Sigmoid colon (tissue), 7 donors: ENCODE measurements around the gene SOCS7. TPM values are rescaled to one million over a fixed set of nuclear protein-coding genes. Genes with fewer than 3 reads are reported as not detected.
A peak's percentile ranks its signal among the peaks of the same experiment; 100 is the strongest.

Source experiments
- DNase-seq: peaks from one replicate; pipeline ENCODE4 v3.0.0-alpha.2; 2019
- H3K27ac ChIP-seq, 4 donors: fragments of 200-600 bp; sonication (generic); one replicate each; pipeline ENCODE4 v1.5.1; 2016 to 2019; ENCODE audit warnings: mild to moderate bottlenecking in 1 of 4
- H3K27me3 ChIP-seq, 3 donors: fragments of 200-600 bp; sonication (generic); one replicate each; pipeline ENCODE4 v1.5.1; 2019; ENCODE audit warnings: mild to moderate bottlenecking in 1 of 3
- H3K36me3 ChIP-seq, 4 donors: fragments of 200-600 bp; sonication (generic); one replicate each; pipeline ENCODE4 v1.5.1; 2016 to 2019
- H3K4me1 ChIP-seq, 4 donors: fragments of 200-600 bp; sonication (generic); one replicate each; pipeline ENCODE4 v1.5.1; 2017 to 2019
- H3K4me3 ChIP-seq, 4 donors: fragments of 200-600 bp; sonication (generic); one replicate each; pipeline ENCODE4 v1.5.1; 2017 to 2019; ENCODE audit warnings: mild to moderate bottlenecking in 2 of 4, moderate library complexity in 1 of 4
- H3K9me3 ChIP-seq, 4 donors: fragments of 200-600 bp in 3 of 4; sonication (generic) in 3 of 4; one replicate each; pipeline versions ENCODE4 v1.5.1 to v1.6.1; 2013 to 2019
- EP300 ChIP-seq, 4 donors: sonication (generic); formaldehyde crosslinking; IDR thresholded peaks; one replicate each; pipeline ENCODE4 v1.6.1; 2017; ENCODE audit warnings: antibody characterized with exemption in 4 of 4
- POLR2A ChIP-seq, 2 donors: fragments of 450-650 bp; IDR thresholded peaks; one replicate each; pipeline ENCODE4 v1.6.1; 2016; ENCODE audit warnings: antibody characterized with exemption in 2 of 2, mild to moderate bottlenecking in 2 of 2, moderate library complexity in 2 of 2
- POLR2AphosphoS5 ChIP-seq, 4 donors: sonication (generic); formaldehyde crosslinking; IDR thresholded peaks; one replicate each; pipeline ENCODE4 v1.6.1; 2017; ENCODE audit warnings: antibody characterized with exemption in 4 of 4
- WGBS, 2 donors: extraction: QIAGEN DNeasy Blood & Tissue Kit; methylation state at CpG; one replicate each; pipeline ENCODE4 v1.1.7; 2013; 5-methylcytosine and 5-hydroxymethylcytosine counted together
- intact Hi-C: fragments of 100-400 bp; cut with DNase I; formaldehyde crosslinking; loops from one replicate; pipeline ENCODE4 v1.15.1; 2023
- polyA plus RNA-seq, 3 donors: library from polyadenylated mRNA; stranded (reverse); fragments of 200-250 nt; gene quantifications; one replicate each; pipeline ENCODE4 v1.2.3, GENCODE V29; 2013
- total RNA-seq, 4 donors: library from RNA; depleted of rRNA; stranded (reverse); fragments of >200 nt; gene quantifications; one replicate each; pipeline ENCODE4 v1.1.0, GENCODE V29; 2016
- TF ChIP-seq, protein P1 (sequence below), 4 experiments: fragments of 450-650 bp in 3 of 4; fragments of 200-600 bp in 1 of 4; IDR thresholded peaks; one replicate each; pipeline ENCODE4 v1.5.1; 2016 to 2019; ENCODE audit warnings: antibody characterized with exemption in 4 of 4, mild to moderate bottlenecking in 3 of 4, moderate library complexity in 2 of 4
- donor health status: healthy with polysubstance abuse.
- donor health status: Bipolar disorder and iron deficiency.
- donor health status: healthy.

The SOCS7 gene
- total and polyA plus RNA-seq, 7 donors: 1.2 to 20.2 (median 13.9) TPM

DNA sequence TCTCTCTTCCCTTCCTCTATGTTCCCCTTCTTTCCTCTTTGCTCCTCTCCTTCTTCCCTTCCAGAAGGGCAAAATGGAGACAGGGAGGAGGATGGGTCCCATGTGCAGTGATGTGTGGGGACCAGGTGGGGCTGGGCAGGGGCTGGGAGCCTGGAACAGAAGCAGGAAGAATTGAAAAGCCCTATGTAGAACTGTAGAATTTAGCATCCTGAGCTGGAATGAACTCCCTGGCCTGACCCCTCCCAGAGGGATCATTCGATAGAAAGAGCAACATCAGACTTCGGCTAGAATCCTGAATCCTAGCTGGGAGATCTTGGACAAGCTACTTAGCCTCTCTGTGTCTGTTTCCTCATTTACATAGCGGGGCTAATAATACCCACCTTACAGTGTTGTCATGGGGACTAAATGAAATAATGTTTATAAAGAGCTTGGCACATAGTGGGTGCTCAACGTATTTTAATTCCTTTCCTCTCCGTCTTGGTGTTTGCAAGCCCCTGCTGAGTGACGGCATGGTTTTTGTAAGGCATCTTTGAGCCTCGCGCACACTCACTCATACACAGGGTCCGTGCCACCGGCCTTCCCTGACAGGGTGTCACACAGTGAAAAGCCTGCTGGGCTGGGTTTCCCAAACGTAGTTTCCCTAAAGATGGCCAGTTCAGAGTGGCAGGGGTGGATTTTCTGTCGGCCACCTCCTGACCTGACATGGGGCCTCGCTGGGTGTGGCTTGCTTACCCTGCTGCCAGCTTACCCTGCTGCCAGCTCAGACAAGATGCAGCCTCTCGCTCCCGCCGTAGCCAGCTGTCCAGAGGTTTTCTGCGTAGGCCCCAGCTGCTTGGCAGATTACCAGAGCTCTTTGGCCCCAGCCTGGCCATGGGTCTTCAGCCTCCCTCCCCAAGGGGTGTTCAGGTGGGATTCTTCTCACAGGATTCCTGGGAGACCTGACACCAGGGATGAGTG, 70.5 kb downstream of the SOCS7 start:
- Histone ChIP-seq H3K4me3 (peak overlapping the region in 1 of 4 donors; percentile 11), H3K27me3 (no peaks in the 10 kb centered on the region), H3K9me3 (no peaks in the 10 kb centered on the region), H3K36me3 (no peaks in the 10 kb centered on the region), H3K27ac (peak overlapping the region; percentile 77 to 97 (median 88)), H3K4me1 (peaks cover 0 to 78% (median 65%) of the 10 kb centered on the region in 4 donors)
- intact Hi-C loops: loop anchor here (10.0 kb wide), 1 partner anchor 777 kb away; the partner anchor contains the start of gene DDX52
- TF ChIP-seq, protein P1, sequence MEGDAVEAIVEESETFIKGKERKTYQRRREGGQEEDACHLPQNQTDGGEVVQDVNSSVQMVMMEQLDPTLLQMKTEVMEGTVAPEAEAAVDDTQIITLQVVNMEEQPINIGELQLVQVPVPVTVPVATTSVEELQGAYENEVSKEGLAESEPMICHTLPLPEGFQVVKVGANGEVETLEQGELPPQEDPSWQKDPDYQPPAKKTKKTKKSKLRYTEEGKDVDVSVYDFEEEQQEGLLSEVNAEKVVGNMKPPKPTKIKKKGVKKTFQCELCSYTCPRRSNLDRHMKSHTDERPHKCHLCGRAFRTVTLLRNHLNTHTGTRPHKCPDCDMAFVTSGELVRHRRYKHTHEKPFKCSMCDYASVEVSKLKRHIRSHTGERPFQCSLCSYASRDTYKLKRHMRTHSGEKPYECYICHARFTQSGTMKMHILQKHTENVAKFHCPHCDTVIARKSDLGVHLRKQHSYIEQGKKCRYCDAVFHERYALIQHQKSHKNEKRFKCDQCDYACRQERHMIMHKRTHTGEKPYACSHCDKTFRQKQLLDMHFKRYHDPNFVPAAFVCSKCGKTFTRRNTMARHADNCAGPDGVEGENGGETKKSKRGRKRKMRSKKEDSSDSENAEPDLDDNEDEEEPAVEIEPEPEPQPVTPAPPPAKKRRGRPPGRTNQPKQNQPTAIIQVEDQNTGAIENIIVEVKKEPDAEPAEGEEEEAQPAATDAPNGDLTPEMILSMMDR (IDR thresholded peaks at IDR 0.05): no peak
- TF ChIP-seq POLR2A (IDR thresholded peaks at IDR 0.05) (no peak), POLR2AphosphoS5 (IDR thresholded peaks at IDR 0.05) (peak in 1 of 4 donors; percentile 11), EP300 (IDR thresholded peaks at IDR 0.05) (no peak)
- 36 to 67% methylated on average over 17 of the region's 17 CpGs for WGBS, 2 donors
- peak; percentile 76 for DNase-seq

DNA sequence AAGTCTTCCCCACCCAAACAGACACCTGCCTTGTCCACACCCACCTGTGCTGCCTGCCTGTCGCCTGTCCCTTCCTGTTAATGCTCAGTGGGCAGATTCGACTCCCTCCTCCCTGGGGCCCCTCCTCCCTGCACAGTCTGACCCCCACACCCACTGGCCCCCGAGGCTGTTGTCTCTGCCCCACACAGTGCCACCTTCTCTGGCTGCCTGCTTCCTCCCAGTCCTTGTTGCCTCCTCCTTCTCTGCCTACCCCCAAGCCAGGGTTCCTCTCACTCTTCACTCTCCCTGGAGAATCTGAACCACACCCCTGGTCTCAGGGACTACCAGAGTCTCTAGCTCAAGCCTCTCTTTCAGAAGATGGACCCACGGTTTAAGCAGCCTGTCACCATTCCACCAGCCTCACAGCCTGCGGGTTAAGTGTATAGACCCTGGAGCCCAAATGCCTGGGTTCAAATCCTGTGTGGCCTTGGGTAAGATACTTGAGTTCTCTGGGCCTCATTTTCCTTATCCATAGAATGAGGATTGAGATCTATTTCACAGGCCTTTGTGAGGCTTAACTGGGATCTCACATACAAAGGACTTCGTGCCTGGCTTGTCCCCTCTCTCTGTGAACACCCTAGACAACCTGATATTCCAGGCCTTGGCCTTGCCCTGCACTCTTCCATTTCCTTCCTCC, 72.8 kb downstream of the SOCS7 start:
- Histone ChIP-seq H3K36me3 (no peaks in the 10 kb centered on the region), H3K4me1 (peaks cover 0 to 80% (median 67%) of the 10 kb centered on the region in 4 donors), H3K27ac (peak overlapping the region; percentile 90 to 99 (median 96)), H3K9me3 (no peaks in the 10 kb centered on the region), H3K4me3 (no peak overlapping the region), H3K27me3 (no peaks in the 10 kb centered on the region)
- DNase-seq: no peak
- no peak for TF ChIP-seq POLR2A (IDR thresholded peaks at IDR 0.05)
- TF ChIP-seq POLR2AphosphoS5 (IDR thresholded peaks at IDR 0.05): no peak
- no peak for TF ChIP-seq EP300 (IDR thresholded peaks at IDR 0.05)
- TF ChIP-seq, protein P1 (IDR thresholded peaks at IDR 0.05): no peak
- intact Hi-C loops: loop anchor here (10.0 kb wide), 1 partner anchor 780 kb away; the partner anchor contains the start of gene DDX52
- 37 to 59% methylated on average over 6 of the region's 6 CpGs for WGBS, 2 donors

DNA sequence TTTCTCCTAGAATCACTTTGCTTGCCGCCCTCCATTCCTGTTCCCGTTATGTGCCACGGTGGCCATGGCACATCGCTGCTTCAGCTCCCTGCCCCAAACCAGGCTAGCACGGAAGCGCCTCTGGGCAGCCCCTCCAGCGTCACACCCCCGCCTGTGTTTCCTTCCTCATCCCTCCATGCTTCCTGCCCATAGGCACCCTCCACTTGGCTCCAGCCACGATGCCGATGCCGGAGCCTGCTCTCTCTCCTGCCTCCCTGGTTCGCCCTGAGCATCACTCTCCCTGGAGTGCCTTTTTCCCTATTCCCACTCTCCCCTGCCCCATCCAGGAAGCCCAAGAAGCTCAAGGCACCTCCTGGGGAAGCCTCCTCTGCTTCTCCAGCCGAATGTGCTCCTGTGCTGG, 73.4 kb downstream of the SOCS7 start:
- peaks cover 0 to 80% (median 67%) of the 10 kb centered on the region in 4 donors for H3K4me1 ChIP-seq
- 59 to 84% methylated on average over 13 of the region's 13 CpGs for WGBS, 2 donors
- no peaks in the 10 kb centered on the region for H3K36me3 ChIP-seq
- H3K4me3 ChIP-seq: no peak overlapping the region
- H3K27ac ChIP-seq: peak overlapping the region; percentile 90 to 99 (median 96)
- DNase-seq: no peak
- TF ChIP-seq POLR2AphosphoS5 (IDR thresholded peaks at IDR 0.05): no peak
- TF ChIP-seq EP300 (IDR thresholded peaks at IDR 0.05): no peak
- TF ChIP-seq, protein P1 (IDR thresholded peaks at IDR 0.05): no peak
- TF ChIP-seq POLR2A (IDR thresholded peaks at IDR 0.05): no peak
- H3K9me3 ChIP-seq: no peaks in the 10 kb centered on the region
- no peaks in the 10 kb centered on the region for H3K27me3 ChIP-seq
- intact Hi-C loops: loop anchor here (5.0 to 10.0 kb wide), 3 partner anchors 42 to 780 kb away; partner anchors contain the start of genes DDX52 and EPOP

DNA sequence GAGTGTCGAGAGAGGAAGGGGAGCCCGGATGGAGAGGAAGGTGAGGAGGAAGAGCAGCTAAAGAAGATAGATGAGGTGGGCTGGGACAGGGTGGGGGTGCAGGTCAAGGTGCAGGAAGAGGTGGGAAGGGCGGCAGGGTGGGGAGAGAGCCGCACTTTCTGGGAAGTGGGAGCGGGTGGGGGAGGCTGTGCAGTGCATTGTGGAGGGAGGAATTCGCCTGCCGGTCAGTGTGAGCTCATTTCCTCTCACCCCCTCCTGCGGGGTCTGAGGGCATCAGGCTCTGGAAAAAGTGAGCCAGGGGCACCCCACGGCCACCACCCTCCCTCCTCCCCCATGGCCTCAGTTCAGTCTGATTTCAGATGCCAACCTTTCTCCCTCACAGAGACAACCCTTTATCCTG, 74.1 kb downstream of the SOCS7 start:
- peak overlapping the region; percentile 90 to 99 (median 96) for H3K27ac ChIP-seq
- H3K27me3 ChIP-seq: no peaks in the 10 kb centered on the region
- DNase-seq: peak; percentile 78
- peaks cover 0 to 80% (median 67%) of the 10 kb centered on the region in 4 donors for H3K4me1 ChIP-seq
- no peak overlapping the region for H3K4me3 ChIP-seq
- TF ChIP-seq POLR2A (IDR thresholded peaks at IDR 0.05): no peak
- TF ChIP-seq POLR2AphosphoS5 (IDR thresholded peaks at IDR 0.05): peak; percentile 11 to 58 (median 20)
- TF ChIP-seq, protein P1 (IDR thresholded peaks at IDR 0.05): no peak
- no peak for TF ChIP-seq EP300 (IDR thresholded peaks at IDR 0.05)
- 65 to 72% methylated on average over 9 of the region's 9 CpGs for WGBS, 2 donors
- H3K9me3 ChIP-seq: no peaks in the 10 kb centered on the region
- H3K36me3 ChIP-seq: no peaks in the 10 kb centered on the region
- intact Hi-C loops: loop anchor here (5.0 to 10.0 kb wide), 3 partner anchors 42 to 781 kb away; partner anchors contain the start of genes DDX52 and EPOP
